ENCODE results near the gene MVD. TPM values are rescaled to one million over a fixed set of nuclear protein-coding genes. Genes with fewer than 3 reads are reported as not detected.

Gene MVD
- total RNA-seq, 1 experiment from 2014 or later: 119 TPM

GRCh38 chr16:88661468-88661867, 1.4 kb downstream of the MVD start (continued):
- TF ChIP-seq CTCF (IDR thresholded peaks at IDR 0.05 in 2 of 3, conservative IDR thresholded peaks at IDR 0.05 in 1 of 3; ENCODE audit: borderline replicate concordance in 1 of 3, insufficient read depth in 1 of 3, low read depth in 2 of 3, low read length in 2 of 3) (no peak), CBX3 (IDR thresholded peaks at IDR 0.05; ENCODE audit: low read depth) (no peak), POLR2A (IDR thresholded peaks at IDR 0.05; ENCODE audit: borderline replicate concordance, extremely low read depth, insufficient read depth, insufficient read length) (no peak), ZFX (IDR thresholded peaks at IDR 0.05) (no peak)

- H4K20me1 ChIP-seq (ENCODE audit: insufficient read depth): no peaks in the 10 kb centered on the region
- CTCF ChIA-PET: interaction anchor here (0.5 kb wide), 1 partner anchor 16 kb away, joined by 3 read pairs; no protein-coding TSS in a partner anchor
- no peak overlapping the region for H3K4me2 ChIP-seq (ENCODE audit: low read length)
Measured at GRCh38 chr16:88659160-88659559, 3.7 kb downstream of the MVD start.

More at GRCh38 chr16:88659160-88659559, 3.7 kb downstream of the MVD start:
- H3K9ac ChIP-seq (ENCODE audit: low read length): no peak overlapping the region
- intact Hi-C loops (cut with micrococcal nuclease): no loop called here
- no peak overlapping the region for H3K4me3 ChIP-seq (replicated peaks in 1 of 2; ENCODE audit: low read depth in 1 of 2, low read length in 2 of 2)
- H3K4me1 ChIP-seq (ENCODE audit: control insufficient read depth in 1 of 2, insufficient read depth in 2 of 2, low read length in 2 of 2): peaks cover 1 to 15% of the 10 kb centered on the region in 2 experiments; a peak in 3 of 4 replicates
- H3K27ac ChIP-seq (ENCODE audit: low read depth, low read length): no peak overlapping the region
- peaks cover 4 to 6% of the 10 kb centered on the region in 2 experiments; a peak in 2 of 4 replicates for H3K36me3 ChIP-seq (ENCODE audit: control insufficient read depth in 1 of 2, insufficient read depth in 2 of 2, low read length in 2 of 2)
- H3K79me2 ChIP-seq (ENCODE audit: insufficient read depth, low read length): peaks cover 36% of the 10 kb centered on the region
- POLR2A ChIA-PET: no interaction called here
- no TSS peak for BruUV-seq (replicated peaks)
- DNase-seq (ENCODE audit: low read depth, low spot score) (no peak), ATAC-seq (no peak)
- no peaks in the 10 kb centered on the region for H3K9me3 ChIP-seq (ENCODE audit: control insufficient read depth in 1 of 2, insufficient read depth in 1 of 2, low read depth in 1 of 2, low read length in 2 of 2)
- no peak overlapping the region for H2AFZ ChIP-seq (ENCODE audit: low read depth, low read length, poor library complexity, severe bottlenecking)
- RAD21 ChIA-PET (ENCODE audit: low non-redundant PET in 1 of 2, low total read pairs in 2 of 2, uncharacterized antibody in 2 of 2, unreplicated experiment in 2 of 2): no interaction called here
- TF ChIP-seq ATF3 (IDR thresholded peaks at IDR 0.05): no peak
- no peaks in the 10 kb centered on the region for H3K27me3 ChIP-seq (ENCODE audit: insufficient read depth, low read length)
- H3K9me2 ChIP-seq (ENCODE audit: insufficient read depth): no peaks in the 10 kb centered on the region
